ENCODE data around the gene CNGA1.
"Not testable (repeated sequence)": the region's sequence is repeated elsewhere in the genome, so short reads cannot be mapped to it uniquely, and the experiment has no call there.

The CNGA1 gene

DNA sequence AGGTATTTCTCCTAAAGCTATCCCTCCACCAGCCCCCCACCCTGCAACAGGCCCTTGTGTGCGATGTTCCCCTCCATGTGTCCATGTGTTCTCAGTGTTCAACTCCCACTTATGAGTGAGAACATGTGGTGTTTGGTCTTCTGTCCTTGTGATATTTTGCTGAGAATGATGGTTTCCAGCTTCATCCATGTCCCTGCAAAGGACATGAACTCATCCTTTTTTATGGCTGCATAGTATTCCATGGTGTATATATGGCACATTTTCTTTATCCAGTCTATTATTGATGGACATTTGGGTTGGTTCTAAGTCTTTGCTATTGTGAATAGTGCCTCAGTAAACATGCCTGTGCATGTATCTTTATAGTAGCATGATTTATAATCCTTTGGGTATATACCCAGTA lies 99.3 kb downstream of the CNGA1 start:
- H3K9ac ChIP-seq (ENCODE audit: low read depth in 1 of 2, low read length in 2 of 2); H3K27me3 ChIP-seq (ENCODE audit: control insufficient read depth in 2 of 2, insufficient read depth in 2 of 2, low read length in 2 of 2); H3K4me3 ChIP-seq (ENCODE audit: low read length in 2 of 2); H3K9me3 ChIP-seq (ENCODE audit: control insufficient read depth in 2 of 2, low read length in 2 of 2); H3K4me1 ChIP-seq (ENCODE audit: control insufficient read depth in 2 of 2, insufficient read depth in 2 of 2, low read length in 2 of 2); H3K27ac ChIP-seq (ENCODE audit: low read depth in 2 of 2, low read length in 2 of 2); H3K36me3 ChIP-seq (ENCODE audit: control insufficient read depth in 2 of 2, insufficient read depth in 2 of 2, low read length in 2 of 2): not testable (repeated sequence)

DNA sequence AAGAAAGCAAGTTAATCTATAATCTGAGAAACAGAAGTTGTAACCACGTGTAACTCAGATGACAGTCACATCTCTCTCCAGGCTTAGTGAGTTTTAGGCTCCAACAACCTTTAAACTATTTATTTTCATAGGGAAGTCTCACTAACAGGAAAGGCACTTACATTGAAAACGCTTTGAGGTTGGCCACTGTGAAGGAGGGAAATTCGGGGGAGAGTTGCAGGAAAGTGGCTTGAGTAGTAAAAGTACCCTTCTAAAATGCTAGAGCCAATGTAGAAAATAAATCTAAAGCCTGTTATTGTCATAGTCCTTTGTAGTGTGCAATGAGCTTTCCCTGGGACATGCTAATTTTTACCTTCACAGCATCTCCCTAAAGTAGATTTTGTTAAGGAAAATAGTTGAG lies 101.1 kb downstream of the CNGA1 start:
- no peaks in the 10 kb centered on the region for H3K27me3 ChIP-seq (ENCODE audit: control insufficient read depth in 2 of 2, insufficient read depth in 2 of 2, low read length in 2 of 2)
- no peaks in the 10 kb centered on the region for H3K9me3 ChIP-seq (ENCODE audit: control insufficient read depth in 2 of 2, low read length in 2 of 2)
- H3K27ac ChIP-seq (ENCODE audit: low read depth in 2 of 2, low read length in 2 of 2), result no peak overlapping the region
- H3K36me3 ChIP-seq (ENCODE audit: control insufficient read depth in 2 of 2, insufficient read depth in 2 of 2, low read length in 2 of 2), result peaks cover 0 to 3% of the 10 kb centered on the region in 2 donors
- no peak overlapping the region for H3K9ac ChIP-seq (ENCODE audit: low read depth in 1 of 2, low read length in 2 of 2)
- H3K4me1 ChIP-seq (ENCODE audit: control insufficient read depth in 2 of 2, insufficient read depth in 2 of 2, low read length in 2 of 2), result peaks cover 8% of the 10 kb centered on the region in 2 donors
- H3K4me3 ChIP-seq (ENCODE audit: low read length in 2 of 2), result no peak overlapping the region

DNA sequence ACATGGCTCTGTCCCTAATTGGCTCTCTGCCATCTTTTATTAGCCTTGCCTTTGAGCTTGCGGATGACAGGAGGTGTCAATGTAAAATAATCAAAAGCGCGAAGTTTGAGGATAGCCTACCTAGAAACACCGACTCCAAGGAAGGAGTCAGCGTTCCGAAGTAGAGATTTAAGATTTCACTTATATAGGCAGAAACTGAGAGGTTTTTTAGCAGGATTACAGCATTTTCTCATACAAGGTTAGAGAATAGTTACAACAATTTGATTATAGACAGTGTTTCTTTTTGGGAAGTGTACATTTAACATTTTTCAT lies 101.6 kb downstream of the CNGA1 start:
- Histone ChIP-seq H3K9ac (ENCODE audit: low read depth in 1 of 2, low read length in 2 of 2) (peak overlapping the region; percentile 48 to 68), H3K36me3 (ENCODE audit: control insufficient read depth in 2 of 2, insufficient read depth in 2 of 2, low read length in 2 of 2) (peaks cover 0 to 3% of the 10 kb centered on the region in 2 donors), H3K27me3 (ENCODE audit: control insufficient read depth in 2 of 2, insufficient read depth in 2 of 2, low read length in 2 of 2) (no peaks in the 10 kb centered on the region), H3K27ac (ENCODE audit: low read depth in 2 of 2, low read length in 2 of 2) (no peak overlapping the region), H3K9me3 (ENCODE audit: control insufficient read depth in 2 of 2, low read length in 2 of 2) (no peaks in the 10 kb centered on the region), H3K4me1 (ENCODE audit: control insufficient read depth in 2 of 2, insufficient read depth in 2 of 2, low read length in 2 of 2) (peaks cover 8% of the 10 kb centered on the region in 2 donors), H3K4me3 (ENCODE audit: low read length in 2 of 2) (peak overlapping the region; percentile 75 to 99)

DNA sequence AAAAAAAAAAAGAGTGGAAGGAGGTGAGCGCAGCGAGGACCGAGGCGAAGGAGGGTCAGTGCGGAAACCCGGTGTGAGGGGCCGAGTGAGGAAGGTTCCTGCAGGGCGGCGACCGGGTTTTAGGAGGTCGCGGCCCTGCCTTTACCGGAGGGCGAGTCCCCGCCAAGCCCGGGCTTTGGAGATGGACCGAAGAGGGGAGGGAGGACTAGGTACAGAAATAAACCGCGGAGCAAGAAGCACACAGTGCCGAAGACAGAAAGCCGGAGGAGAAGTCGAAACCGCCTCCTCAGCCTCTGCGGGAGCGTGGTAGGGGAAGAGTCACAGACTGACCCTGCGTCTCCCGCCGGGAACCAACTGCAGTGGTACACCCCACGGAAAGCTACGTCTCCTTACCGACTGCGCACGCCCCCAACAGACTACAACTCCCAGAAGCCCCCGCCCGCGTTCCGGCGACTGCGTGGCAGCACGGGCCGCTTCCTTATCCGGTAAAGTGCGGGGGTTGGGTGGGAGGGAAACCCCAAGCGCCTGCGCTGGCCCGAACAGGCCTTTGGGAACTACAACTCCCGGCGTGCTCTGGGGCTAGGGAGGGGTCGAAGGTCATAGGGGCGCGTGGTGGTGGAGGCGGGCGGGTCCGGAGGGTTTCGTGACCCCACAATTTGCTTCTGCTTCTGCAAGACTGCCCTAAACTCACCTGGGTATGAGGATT lies 102.1 kb downstream of the CNGA1 start, which contains the start of gene NFXL1:
Gene NFXL1 (minus strand): TSS at position 364 of the 706 bp plus-strand sequence. CDS start 380 bp downstream, outside the sequence.
- Histone ChIP-seq H3K27ac (ENCODE audit: low read depth in 2 of 2, low read length in 2 of 2) (peak within 1 kb of the TSS; percentile 69 to 85), H3K9ac (ENCODE audit: low read depth in 1 of 2, low read length in 2 of 2) (peak within 1 kb of the TSS; percentile 87 to 92), H3K9me3 (ENCODE audit: control insufficient read depth in 2 of 2, low read length in 2 of 2) (no peaks in the 10 kb centered on the region), H3K4me3 (ENCODE audit: low read length in 2 of 2) (peak within 1 kb of the TSS; percentile 75 to 99), H3K4me1 (ENCODE audit: control insufficient read depth in 2 of 2, insufficient read depth in 2 of 2, low read length in 2 of 2) (peaks cover 8% of the 10 kb centered on the region in 2 donors), H3K27me3 (ENCODE audit: control insufficient read depth in 2 of 2, insufficient read depth in 2 of 2, low read length in 2 of 2) (no peaks in the 10 kb centered on the region), H3K36me3 (ENCODE audit: control insufficient read depth in 2 of 2, insufficient read depth in 2 of 2, low read length in 2 of 2) (peaks cover 0 to 3% of the 10 kb centered on the region in 2 donors)

DNA sequence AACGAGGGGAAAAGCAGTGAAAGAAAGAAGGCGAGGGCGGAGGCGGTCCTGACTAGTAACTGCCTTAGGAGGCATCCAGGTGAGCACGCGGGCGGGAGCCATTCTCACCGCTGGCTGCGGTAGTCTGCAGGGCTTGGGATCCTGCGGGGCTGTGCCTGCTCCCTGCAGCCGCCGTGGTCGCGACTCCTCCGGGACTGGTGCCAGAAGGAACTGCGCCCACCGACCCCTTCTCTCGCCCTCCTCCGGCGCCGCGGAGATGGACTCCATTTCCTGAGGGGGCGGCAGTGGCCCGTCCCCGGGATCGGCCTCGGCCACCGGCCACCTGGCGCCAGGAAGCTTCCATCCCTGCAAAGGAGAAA lies 102.6 kb downstream of the CNGA1 start:
- Histone ChIP-seq H3K4me3 (ENCODE audit: low read length in 2 of 2) (peak overlapping the region; percentile 75 to 99), H3K9me3 (ENCODE audit: control insufficient read depth in 2 of 2, low read length in 2 of 2) (no peaks in the 10 kb centered on the region), H3K9ac (ENCODE audit: low read depth in 1 of 2, low read length in 2 of 2) (peak overlapping the region; percentile 87 to 92), H3K36me3 (ENCODE audit: control insufficient read depth in 2 of 2, insufficient read depth in 2 of 2, low read length in 2 of 2) (peaks cover 3 to 4% of the 10 kb centered on the region in 2 donors), H3K27ac (ENCODE audit: low read depth in 2 of 2, low read length in 2 of 2) (peak overlapping the region; percentile 69 to 85), H3K4me1 (ENCODE audit: control insufficient read depth in 2 of 2, insufficient read depth in 2 of 2, low read length in 2 of 2) (peaks cover 8% of the 10 kb centered on the region in 2 donors), H3K27me3 (ENCODE audit: control insufficient read depth in 2 of 2, insufficient read depth in 2 of 2, low read length in 2 of 2) (no peaks in the 10 kb centered on the region)

DNA sequence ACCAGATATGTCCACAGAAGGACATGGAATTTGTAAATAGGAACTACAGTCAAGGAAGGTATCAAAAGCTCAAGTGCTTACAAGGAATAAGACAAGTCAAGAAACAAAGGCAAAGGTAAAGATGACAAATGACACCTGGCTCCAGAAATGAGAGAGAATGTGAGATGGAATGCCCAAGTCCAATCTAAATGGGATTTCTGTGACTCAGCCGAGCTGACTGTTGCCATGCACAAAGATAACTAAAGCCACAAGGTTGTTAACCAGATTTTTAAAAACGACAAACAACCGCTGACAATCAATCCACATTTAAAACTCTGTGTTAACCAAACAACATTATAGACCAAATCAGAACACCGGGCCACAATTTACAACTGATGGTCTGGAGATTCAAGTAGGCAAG lies 103.2 kb downstream of the CNGA1 start:
- peak overlapping the region in 1 of 2 donors; percentile 69 for H3K27ac ChIP-seq (ENCODE audit: low read depth in 2 of 2, low read length in 2 of 2)
- H3K4me1 ChIP-seq (ENCODE audit: control insufficient read depth in 2 of 2, insufficient read depth in 2 of 2, low read length in 2 of 2), result peaks cover 8% of the 10 kb centered on the region in 2 donors
- H3K9me3 ChIP-seq (ENCODE audit: control insufficient read depth in 2 of 2, low read length in 2 of 2), result no peaks in the 10 kb centered on the region
- peaks cover 4% of the 10 kb centered on the region in 2 donors for H3K36me3 ChIP-seq (ENCODE audit: control insufficient read depth in 2 of 2, insufficient read depth in 2 of 2, low read length in 2 of 2)
- H3K27me3 ChIP-seq (ENCODE audit: control insufficient read depth in 2 of 2, insufficient read depth in 2 of 2, low read length in 2 of 2), result no peaks in the 10 kb centered on the region
- peak overlapping the region; percentile 75 to 99 for H3K4me3 ChIP-seq (ENCODE audit: low read length in 2 of 2)
- peak overlapping the region; percentile 87 to 92 for H3K9ac ChIP-seq (ENCODE audit: low read depth in 1 of 2, low read length in 2 of 2)

DNA sequence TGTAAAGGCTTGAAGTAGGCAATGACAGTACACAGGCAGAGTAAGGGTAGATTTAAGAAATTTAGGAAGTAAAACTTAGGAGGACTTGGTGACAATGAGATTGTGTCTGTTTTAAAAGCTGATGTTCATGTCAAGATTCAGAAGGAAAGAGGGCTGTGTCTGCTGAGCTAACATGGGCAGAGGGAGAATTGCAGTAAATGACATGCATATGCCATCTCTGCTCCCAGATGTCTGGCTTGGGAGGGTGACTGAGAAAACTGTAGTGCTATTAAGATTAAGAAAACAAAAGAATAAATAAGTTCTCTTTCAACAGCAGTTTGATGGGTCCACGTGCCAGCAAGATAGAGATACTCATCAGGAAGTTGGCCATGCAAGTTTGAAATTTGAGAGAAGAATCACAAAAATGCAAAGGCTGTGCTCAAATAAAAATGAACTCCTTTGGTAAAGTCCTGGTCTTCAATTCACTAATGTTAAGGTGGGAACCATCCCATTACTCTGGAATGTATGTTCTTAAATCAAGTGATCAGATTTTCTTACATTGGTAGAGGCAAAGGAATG lies 109.3 kb downstream of the CNGA1 start:
- Histone ChIP-seq H3K27ac (ENCODE audit: low read depth in 2 of 2, low read length in 2 of 2) (no peak overlapping the region), H3K4me1 (ENCODE audit: control insufficient read depth in 2 of 2, insufficient read depth in 2 of 2, low read length in 2 of 2) (no peaks in the 10 kb centered on the region), H3K4me3 (ENCODE audit: low read length in 2 of 2) (no peak overlapping the region), H3K36me3 (ENCODE audit: control insufficient read depth in 2 of 2, insufficient read depth in 2 of 2, low read length in 2 of 2) (peaks cover 16 to 18% of the 10 kb centered on the region in 2 donors), H3K9ac (ENCODE audit: low read depth in 1 of 2, low read length in 2 of 2) (no peak overlapping the region), H3K9me3 (ENCODE audit: control insufficient read depth in 2 of 2, low read length in 2 of 2) (no peaks in the 10 kb centered on the region), H3K27me3 (ENCODE audit: control insufficient read depth in 2 of 2, insufficient read depth in 2 of 2, low read length in 2 of 2) (no peaks in the 10 kb centered on the region)

DNA sequence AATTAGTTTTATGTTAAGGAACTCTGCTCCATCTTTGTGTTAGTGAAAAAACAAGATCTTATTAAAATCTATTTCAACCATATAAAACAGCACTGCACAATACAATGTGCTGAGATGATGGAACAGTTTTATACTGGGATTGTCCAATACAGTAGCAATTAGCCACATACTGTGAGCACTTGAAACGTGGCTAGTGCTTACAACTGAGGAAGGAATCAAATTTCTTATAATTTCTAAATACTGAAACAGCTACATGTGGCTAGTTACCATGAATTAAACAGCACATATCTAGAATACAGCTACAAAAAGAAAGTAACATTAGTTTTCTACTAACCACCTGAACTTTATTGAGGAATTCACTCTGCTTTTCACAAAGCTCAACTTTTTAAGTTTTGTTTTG lies 116.8 kb downstream of the CNGA1 start:
- no peaks in the 10 kb centered on the region for H3K9me3 ChIP-seq (ENCODE audit: control insufficient read depth in 2 of 2, low read length in 2 of 2)
- H3K27ac ChIP-seq (ENCODE audit: low read depth in 2 of 2, low read length in 2 of 2), result no peak overlapping the region
- H3K4me3 ChIP-seq (ENCODE audit: low read length in 2 of 2), result no peak overlapping the region
- no peaks in the 10 kb centered on the region for H3K4me1 ChIP-seq (ENCODE audit: control insufficient read depth in 2 of 2, insufficient read depth in 2 of 2, low read length in 2 of 2)
- H3K36me3 ChIP-seq (ENCODE audit: control insufficient read depth in 2 of 2, insufficient read depth in 2 of 2, low read length in 2 of 2), result peaks cover 43 to 46% of the 10 kb centered on the region in 2 donors
- H3K27me3 ChIP-seq (ENCODE audit: control insufficient read depth in 2 of 2, insufficient read depth in 2 of 2, low read length in 2 of 2), result no peaks in the 10 kb centered on the region
- H3K9ac ChIP-seq (ENCODE audit: low read depth in 1 of 2, low read length in 2 of 2), result no peak overlapping the region

DNA sequence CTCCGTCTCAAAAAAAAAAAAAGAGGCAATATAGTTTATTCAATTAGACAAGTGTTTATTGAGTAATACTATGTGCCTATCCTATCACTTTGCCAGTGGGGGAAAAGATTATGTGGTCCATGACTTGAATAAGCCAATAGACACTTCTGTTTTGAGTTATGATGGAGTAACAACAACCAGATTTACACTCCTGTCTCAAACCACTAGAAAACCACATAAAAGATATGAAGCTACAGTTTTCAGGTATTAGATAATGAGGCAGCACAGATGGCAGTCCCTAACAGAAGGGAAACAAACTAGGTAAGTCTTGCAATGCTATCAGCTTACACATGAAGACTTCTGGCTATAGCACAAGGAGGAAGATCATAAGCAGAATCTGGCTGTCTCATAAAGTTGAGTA lies 124.6 kb downstream of the CNGA1 start:
- Histone ChIP-seq H3K27ac (ENCODE audit: low read depth in 2 of 2, low read length in 2 of 2) (no peak overlapping the region), H3K9ac (ENCODE audit: low read depth in 1 of 2, low read length in 2 of 2) (no peak overlapping the region)

More for the DNA sequence above, 124.6 kb downstream of the CNGA1 start:
- H3K4me1 ChIP-seq (ENCODE audit: control insufficient read depth in 2 of 2, insufficient read depth in 2 of 2, low read length in 2 of 2), result no peaks in the 10 kb centered on the region
- H3K27me3 ChIP-seq (ENCODE audit: control insufficient read depth in 2 of 2, insufficient read depth in 2 of 2, low read length in 2 of 2), result no peaks in the 10 kb centered on the region
- H3K4me3 ChIP-seq (ENCODE audit: low read length in 2 of 2), result no peak overlapping the region
- peaks cover 44 to 58% of the 10 kb centered on the region in 2 donors for H3K36me3 ChIP-seq (ENCODE audit: control insufficient read depth in 2 of 2, insufficient read depth in 2 of 2, low read length in 2 of 2)
- H3K9me3 ChIP-seq (ENCODE audit: control insufficient read depth in 2 of 2, low read length in 2 of 2), result no peaks in the 10 kb centered on the region

Data from mucosa of rectum (tissue), 2 donors.